ENCODE results near the gene ADGRD1.

Gene ADGRD1

GRCh38 chr12:131093971-131094830 is 140.5 kb downstream of the ADGRD1 start:
- DNase-seq = no peak

DNA sequence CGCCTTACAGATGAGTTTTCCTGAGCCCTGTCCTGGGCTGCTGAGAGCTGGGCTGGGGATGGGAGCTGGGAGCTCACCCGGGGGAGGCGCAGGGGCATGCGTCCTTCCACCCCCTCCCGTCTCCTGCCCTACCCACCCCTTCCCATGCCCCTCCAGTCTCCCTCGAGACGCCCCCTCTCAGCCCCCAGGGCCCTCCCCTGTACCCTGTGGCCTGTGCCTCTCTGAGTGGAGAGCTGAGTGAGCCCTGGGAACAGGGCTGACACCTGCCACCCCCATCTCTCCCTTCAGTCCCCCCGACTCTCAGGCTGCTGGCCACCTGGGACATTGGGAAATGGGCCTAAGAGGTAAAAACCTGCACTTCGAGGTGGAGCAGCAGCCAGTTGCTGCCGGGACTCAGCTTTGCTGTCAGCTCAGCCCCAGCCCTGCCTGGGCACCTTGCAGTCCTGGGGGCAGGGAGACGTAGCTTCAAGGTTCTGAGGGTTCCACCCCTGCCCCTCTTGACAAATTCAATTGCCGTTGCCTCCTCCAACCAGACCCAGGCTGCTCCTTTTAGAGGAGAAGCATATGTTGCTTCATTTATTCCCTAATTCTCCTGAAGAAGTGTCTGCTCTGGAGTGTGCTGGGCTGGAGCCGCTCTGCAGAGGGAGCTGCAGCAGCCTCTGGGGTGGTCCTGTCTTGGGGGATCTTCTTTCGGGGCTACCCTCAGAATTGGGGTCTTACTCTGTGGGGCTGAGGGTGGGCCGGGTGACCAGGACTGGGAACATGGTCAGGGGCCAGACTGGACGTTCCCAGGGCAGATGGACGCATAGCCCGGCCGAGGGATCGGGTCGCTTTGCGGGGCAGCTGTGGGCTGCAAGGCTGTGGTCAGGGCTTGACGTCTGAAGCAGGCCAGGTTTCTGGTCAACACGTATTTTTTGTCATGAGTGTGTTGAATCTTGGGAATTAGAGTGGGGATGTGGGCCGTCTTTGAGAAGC is 141.4 kb downstream of the ADGRD1 start:
- no peak for DNase-seq

DNA sequence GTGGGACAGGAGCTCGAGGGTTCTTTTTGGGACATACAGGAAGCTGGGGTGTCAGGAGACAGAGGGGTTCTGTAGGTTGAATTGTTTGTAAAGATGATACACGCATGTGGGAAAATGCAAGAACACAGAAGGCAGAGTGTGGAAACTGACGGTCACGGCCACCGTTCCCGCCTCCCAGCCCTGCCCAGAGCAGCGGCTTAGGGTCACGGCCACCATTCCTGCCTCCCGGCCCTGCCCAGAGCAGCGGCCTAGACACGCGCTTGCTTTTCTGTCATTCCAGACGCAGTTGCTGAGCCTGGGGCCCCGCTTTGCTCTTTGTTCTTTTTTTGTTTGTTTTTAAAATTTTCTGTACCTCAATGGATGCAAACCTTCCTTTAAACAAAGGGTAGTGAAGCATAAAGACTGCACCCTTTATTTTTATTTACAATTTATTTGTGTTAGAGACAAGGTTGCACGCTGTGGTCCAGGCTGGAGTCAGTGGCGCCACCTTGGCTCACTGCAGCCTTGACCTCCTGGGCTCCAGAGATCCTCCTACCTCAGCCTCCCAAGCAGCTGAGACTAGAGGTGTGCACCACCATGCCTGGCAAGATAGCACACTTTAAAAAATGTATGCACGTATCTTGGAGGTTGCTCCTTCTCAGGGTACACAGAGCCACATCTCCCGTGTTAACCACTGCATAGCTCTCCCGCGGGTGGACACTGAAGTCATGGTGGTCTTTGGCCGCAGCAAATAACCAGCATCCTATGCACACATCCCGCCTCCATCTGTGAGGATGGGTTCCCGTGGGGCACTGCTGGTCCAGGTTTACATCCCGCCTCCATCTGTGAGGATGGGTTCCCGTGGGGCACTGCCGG is 142.3 kb downstream of the ADGRD1 start:
- DNase-seq = no peak

GRCh38 chr12:131096681-131097181 is 143.0 kb downstream of the ADGRD1 start:
- no peak for DNase-seq

DNA sequence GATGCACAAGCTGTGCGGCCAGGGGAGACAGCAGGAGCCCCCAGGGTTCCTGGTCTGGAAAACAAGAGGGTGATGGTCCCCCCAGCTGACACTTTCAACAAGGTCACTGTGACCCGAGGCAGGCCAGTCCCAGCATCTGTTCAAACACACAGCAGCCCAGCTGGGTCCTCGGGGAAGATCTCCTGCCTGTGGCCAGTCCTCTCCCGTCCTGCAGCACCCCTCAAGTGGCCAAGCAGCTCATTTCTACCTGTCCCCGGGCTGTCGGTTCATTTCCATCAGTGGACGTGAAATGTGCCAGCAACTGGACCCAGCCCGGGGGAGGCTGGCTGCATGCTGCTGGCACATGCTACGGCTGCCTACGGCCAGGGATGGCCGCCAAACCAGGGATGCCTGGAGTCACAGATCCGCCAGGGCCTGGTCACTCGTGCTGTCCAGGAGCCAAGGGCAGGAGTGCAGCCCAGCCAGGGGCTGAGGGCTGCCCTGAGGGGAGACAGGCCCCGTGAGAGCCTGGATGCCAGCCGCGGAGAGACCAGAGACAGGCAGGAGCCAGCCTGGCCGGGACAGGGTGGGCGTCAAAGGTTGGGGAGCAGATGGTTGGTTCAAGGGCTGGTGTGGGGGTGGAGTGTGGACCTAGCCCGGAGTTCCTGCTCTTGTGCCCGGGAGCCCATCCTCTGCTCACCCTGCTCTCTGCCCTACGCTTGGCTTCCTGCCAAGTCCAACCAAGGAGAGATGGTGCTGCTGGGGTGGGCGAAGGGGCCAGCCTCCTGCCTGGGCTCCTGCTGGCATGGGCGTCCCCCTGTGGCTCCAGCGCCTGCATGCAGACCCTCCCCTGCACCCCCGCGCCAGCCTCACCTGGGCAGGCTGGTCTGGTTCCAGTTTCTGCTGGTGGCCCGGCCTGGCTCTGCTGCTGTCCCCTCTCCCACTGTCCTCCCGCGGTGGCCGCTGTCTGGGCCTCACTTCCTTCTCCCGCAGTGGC is 143.8 kb downstream of the ADGRD1 start:
- no peak for DNase-seq

- no peak for DNase-seq
Observed at GRCh38 chr12:131098178-131098981, 144.7 kb downstream of the ADGRD1 start.

- no peak for DNase-seq
Observed at GRCh38 chr12:131100031-131100674, 146.4 kb downstream of the ADGRD1 start.

DNA sequence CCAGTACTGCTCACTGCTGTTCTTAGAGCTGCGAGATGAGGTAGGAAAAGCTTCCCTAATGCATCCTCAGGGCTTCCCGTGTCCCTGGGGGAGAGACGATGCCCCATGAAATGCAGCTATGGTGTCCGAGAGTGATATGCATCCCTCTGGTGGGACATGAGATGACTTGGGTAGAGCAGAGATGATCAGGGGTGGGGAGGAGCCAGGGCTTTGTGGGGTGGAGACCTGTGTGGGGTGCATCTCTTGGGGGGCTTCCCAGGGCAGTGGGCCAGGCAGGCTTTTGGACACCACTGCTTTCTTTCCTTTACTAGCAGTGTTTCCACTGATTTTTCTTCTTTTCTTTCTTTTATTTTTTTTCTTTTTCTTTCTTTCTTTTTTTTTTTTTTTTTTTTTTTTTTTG is 147.3 kb downstream of the ADGRD1 start:
- DNase-seq = no peak

- no peak for DNase-seq
Observed at GRCh38 chr12:131101703-131102492, 148.2 kb downstream of the ADGRD1 start.

GRCh38 chr12:131102493-131102931 is 148.8 kb downstream of the ADGRD1 start:
- DNase-seq = no peak

DNA sequence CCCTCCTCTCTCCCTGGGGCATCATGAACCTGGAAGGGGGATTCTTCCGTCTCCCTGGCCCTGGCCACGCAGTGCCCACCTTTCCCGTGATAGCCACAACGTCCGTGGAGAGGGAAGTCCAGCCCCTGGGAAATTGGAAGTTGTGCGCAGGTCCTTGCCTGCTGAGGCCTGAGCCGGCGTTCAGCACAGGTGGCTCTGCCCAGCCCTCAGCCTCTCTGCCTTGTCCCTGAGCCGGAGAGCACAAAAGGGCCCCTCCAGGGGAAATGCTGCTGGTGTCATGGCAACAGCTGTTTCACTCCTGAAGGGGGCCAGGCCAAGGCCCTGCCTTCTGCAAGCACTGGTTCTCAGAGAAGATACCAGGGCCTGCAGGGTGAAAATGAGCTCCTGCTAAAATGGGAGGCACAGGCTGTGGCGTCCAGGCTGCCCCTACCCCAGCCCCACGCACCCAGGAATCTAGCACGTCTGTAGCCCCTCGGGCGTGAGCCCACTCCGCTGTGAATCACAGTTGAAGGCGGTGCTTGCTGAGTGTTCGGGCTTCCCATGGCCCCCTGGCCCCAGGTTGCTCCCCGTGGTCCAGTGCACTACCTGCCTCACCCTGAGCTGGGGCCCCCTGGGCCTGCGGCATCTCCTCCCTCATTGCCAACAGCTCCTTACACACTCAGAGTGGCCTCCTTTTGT is 149.4 kb downstream of the ADGRD1 start:
- no peak for DNase-seq

DNA sequence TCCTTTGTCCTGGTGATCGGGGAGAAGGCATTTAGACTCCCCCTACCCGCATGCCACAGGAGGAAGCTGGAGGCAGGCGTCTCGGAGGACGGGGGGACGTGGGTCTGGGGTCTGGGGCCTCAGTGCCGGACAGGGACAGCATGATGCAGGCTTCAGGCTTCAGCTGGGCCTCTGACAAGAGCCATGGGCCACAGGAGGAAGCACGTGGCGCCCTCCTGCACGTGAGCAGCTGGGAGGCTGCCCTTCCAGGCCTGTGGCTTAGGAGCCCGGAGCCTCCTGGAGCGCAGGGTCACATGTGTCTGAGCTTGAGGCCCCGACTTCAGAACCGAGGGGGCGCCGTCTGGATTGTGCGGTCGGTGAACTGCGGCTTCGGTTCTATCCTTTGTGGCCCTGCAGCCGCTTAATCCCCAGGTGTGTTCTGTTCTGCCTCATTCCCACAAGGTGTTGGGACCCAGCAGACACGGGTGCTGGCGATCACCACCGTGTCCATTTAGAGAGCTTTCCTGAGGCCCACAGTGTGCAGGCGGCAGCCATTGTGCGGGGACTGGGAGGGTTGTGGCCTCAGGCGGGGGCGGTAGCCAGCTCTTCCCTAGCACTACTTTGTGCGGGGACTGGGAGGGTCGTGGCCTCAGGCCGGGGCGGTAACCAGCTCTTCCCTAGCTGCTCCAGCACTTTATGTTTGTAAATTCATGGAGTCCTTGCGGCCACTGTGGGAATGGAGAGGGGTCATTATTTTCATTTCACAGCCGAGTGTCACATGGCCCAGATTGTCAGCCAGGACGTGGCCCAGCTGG is 150.2 kb downstream of the ADGRD1 start:
- no peak for DNase-seq

DNA sequence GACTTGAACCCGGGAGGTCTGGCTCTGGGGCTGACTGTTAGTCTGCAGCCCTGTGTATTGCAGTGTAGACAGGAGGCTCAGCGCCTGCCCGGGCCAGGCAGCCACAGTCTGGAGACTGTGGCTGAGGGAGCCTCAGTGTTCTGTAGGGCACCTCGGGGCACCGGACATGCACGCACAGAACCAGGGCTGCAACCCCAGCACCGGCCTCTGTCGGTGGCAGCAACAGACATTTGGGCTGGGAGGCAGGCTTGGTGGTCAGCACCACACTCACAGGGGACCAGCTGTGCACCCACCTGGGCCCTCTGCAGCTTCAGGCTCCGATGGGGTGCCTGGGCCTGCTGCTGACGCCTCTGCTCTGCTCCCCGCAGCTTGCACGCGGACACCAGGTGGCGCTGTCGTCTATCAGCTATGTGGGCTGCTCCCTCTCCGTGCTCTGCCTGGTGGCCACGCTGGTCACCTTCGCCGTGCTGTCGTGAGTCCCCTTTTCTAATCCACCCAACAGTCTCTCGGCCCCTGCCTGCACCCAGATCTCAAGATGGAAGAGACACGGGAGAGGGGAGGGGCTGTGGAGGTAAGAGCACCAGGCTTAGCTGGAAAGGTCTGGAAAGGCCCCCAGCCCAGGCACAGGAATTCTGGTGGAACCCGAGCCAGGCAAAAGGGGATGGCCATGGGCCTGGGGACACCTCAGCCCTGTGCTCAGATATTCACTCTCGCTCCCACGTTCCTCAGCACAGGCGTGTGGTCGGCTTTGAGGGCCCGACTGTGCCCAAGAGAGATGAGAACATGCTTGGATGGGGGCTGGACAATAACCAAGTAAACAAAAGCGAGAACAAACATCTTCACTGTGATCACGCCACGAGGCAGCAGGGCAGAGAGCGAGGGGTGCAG is 151.0 kb downstream of the ADGRD1 start:
- DNase-seq = peak; percentile 75

DNA sequence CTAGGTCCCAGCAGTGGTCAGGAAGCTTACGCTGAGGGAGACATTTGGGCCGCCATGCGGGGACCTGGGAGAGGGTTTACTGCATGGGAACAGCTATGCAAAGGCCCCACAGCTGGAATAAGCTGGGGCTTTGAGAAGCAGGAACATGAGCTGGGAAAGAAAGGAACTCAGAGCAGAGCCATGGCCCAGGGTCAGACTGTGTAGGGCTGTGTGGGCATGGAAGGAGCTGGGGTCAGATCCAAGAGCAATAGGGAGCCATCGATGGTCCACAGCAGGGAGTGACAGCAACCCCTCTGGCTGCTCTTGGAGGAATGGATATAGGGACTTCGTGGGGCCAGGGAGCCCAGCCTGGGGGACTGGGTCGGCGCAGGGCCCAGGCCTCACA is 151.6 kb downstream of the ADGRD1 start:
- no peak for DNase-seq

GRCh38 chr12:131105736-131106348 is 152.1 kb downstream of the ADGRD1 start:
- no peak for DNase-seq
